Adrenal gland (tissue), 5 donors: Measurements from ENCODE around the gene TPM2.

Experiments
- CTCF ChIP-seq, 6 experiments: fragments of 450-650 bp in 4 of 6; fragments of 200-600 bp in 2 of 6; sonication (generic) in 1 of 6; IDR thresholded peaks; 1 replicate in 5 of 6; 2 replicates in 1 of 6; pipeline versions ENCODE4 v1.5.1 to v1.8.0; 2016 to 2021; ENCODE audit warnings: antibody characterized with exemption in 6 of 6, mild to moderate bottlenecking in 2 of 6, moderate library complexity in 1 of 6
- POLR2A ChIP-seq, 2 donors: fragments of 450-650 bp; IDR thresholded peaks; one replicate each; pipeline ENCODE4 v1.6.1; 2017; ENCODE audit warnings: antibody characterized with exemption in 2 of 2, mild to moderate bottlenecking in 2 of 2, moderate library complexity in 1 of 2
- donor health status: DM: no; HTN: no; CAD: no.

- TF ChIP-seq CTCF (IDR thresholded peaks at IDR 0.05) (no peak), POLR2A (IDR thresholded peaks at IDR 0.05) (no peak)
These were observed 6.2 kb upstream of the TPM2 start for GRCh38 chr9:35695943-35696401.
